DOHH2 (cell line): ENCODE results near the gene RUNDC1.
A peak's percentile ranks its signal among the peaks of the same experiment; 100 is the strongest.

ENCODE experiments used
- H3F3A ChIP-seq: fragments of 200-600 bp; sonication (generic), shearing (Covaris generic); 2 replicates; pipeline ENCODE4 v1.6.0; 2016; ENCODE audit warnings: antibody characterized with exemption, mild to moderate bottlenecking; ENCODE audit not compliant: control insufficient read depth, insufficient read depth
- H3K27ac ChIP-seq: fragments of 200-600 bp; sonication (generic); 2 replicates; pipeline ENCODE4 v1.5.1; 2014; ENCODE audit warnings: low read depth, mild to moderate bottlenecking, low read length, moderate library complexity
- H3K27me3 ChIP-seq: fragments of 200-600 bp; sonication (generic); 2 replicates; pipeline ENCODE4 v1.6.1; 2014; ENCODE audit warnings: mild to moderate bottlenecking, low read length, mixed read lengths; ENCODE audit not compliant: control insufficient read depth
- H3K36me3 ChIP-seq: fragments of 200-600 bp; sonication (generic); 2 replicates; pipeline ENCODE4 v1.6.1; 2014; ENCODE audit warnings: mild to moderate bottlenecking, low read length, moderate library complexity, mixed read lengths; ENCODE audit not compliant: control insufficient read depth
- H3K4me1 ChIP-seq: fragments of 200-600 bp; sonication (generic); 2 replicates; pipeline ENCODE4 v1.6.1; 2014; ENCODE audit warnings: mild to moderate bottlenecking, low read length, mixed read lengths; ENCODE audit not compliant: control insufficient read depth
- H3K4me2 ChIP-seq: fragments of 200-600 bp; sonication (generic); 2 replicates; pipeline ENCODE4 v1.6.0; 2014; ENCODE audit warnings: mild to moderate bottlenecking, low read length, moderate library complexity
- H3K4me3 ChIP-seq: fragments of 200-600 bp; sonication (generic); 2 replicates; pipeline ENCODE4 v1.5.1; 2014; ENCODE audit warnings: mild to moderate bottlenecking, low read length, mixed read lengths
- H3K79me2 ChIP-seq: fragments of 200-600 bp; sonication (generic); 2 replicates; pipeline ENCODE4 v1.6.1; 2014; ENCODE audit warnings: mild to moderate bottlenecking, low read length, mixed read lengths; ENCODE audit not compliant: control insufficient read depth
- H3K9me2 ChIP-seq: fragments of 200-600 bp; sonication (generic); replicated peaks from 2 replicates; pipeline ENCODE4 v1.6.1; 2014; ENCODE audit warnings: mild to moderate bottlenecking, low read length, mixed read lengths; ENCODE audit not compliant: control insufficient read depth
- H3K9me3 ChIP-seq: fragments of 200-600 bp; sonication (generic); 2 replicates; pipeline ENCODE4 v1.6.1; 2014; ENCODE audit warnings: antibody characterized with exemption, low read length, mixed read lengths; ENCODE audit not compliant: control insufficient read depth, insufficient read depth
- H4K20me1 ChIP-seq: fragments of 200-600 bp; sonication (generic); 2 replicates; pipeline ENCODE4 v1.6.0; 2014; ENCODE audit warnings: low read depth, mild to moderate bottlenecking, antibody characterized with exemption, low read length, moderate library complexity; ENCODE audit not compliant: control insufficient read depth, insufficient read depth
- EZH2phosphoT487 ChIP-seq: fragments of 200-600 bp; sonication (generic); IDR thresholded peaks from 2 replicates; pipeline ENCODE4 v1.6.1; 2017; ENCODE audit warnings: borderline replicate concordance, mild to moderate bottlenecking, antibody characterized with exemption, low read length, moderate library complexity, mixed read lengths
- TF ChIP-seq, protein P1 (sequence below): fragments of 200-600 bp; sonication (generic); IDR thresholded peaks from one replicate; pipeline ENCODE4 v1.5.1; 2014; ENCODE audit warnings: antibody characterized with exemption, mild to moderate bottlenecking, low read depth, low read length; ENCODE audit not compliant: poor library complexity, severe bottlenecking

Gene RUNDC1

DNA sequence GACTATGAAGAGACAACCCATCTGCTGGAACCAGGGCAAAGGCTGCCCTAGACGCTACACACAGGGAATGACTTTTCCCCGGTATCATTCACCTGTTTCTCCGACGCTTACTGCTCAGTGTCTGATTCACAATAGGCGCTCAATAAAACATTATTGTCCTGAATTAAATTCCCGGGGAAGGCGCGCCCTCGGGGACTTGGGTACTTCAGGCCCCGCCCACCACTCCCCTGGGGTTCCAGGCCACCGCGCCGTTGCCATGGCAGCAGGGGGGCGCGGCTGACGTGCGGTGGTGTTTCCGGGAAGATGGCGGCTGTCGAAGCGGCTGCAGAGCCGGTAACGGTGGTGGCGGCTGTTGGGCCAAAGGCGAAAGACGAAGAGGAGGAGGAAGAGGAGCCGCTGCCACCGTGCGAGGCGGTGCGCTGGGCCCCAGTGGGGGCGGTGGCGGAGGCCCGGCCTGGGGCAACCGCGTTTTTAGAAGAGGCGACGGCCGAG, at the start of gene RUNDC1:
Gene RUNDC1 (plus strand): TSS at position 292 of the 492 bp plus-strand sequence. CDS start 12 bp downstream, at position 304.
- H3K27ac ChIP-seq = peak within 1 kb of the TSS; percentile 81
- peak within 1 kb of the TSS; percentile 100 for H3K4me3 ChIP-seq
- peak within 1 kb of the TSS; percentile 97 for H3K4me2 ChIP-seq
- peaks cover 3% of the 10 kb centered on the region for H3K27me3 ChIP-seq
- H3K9me2 ChIP-seq = no peaks in the 10 kb centered on the region
- peaks cover 7% of the 10 kb centered on the region; the same call in 1 of the 2 replicates for H4K20me1 ChIP-seq
- TF ChIP-seq, protein P1, sequence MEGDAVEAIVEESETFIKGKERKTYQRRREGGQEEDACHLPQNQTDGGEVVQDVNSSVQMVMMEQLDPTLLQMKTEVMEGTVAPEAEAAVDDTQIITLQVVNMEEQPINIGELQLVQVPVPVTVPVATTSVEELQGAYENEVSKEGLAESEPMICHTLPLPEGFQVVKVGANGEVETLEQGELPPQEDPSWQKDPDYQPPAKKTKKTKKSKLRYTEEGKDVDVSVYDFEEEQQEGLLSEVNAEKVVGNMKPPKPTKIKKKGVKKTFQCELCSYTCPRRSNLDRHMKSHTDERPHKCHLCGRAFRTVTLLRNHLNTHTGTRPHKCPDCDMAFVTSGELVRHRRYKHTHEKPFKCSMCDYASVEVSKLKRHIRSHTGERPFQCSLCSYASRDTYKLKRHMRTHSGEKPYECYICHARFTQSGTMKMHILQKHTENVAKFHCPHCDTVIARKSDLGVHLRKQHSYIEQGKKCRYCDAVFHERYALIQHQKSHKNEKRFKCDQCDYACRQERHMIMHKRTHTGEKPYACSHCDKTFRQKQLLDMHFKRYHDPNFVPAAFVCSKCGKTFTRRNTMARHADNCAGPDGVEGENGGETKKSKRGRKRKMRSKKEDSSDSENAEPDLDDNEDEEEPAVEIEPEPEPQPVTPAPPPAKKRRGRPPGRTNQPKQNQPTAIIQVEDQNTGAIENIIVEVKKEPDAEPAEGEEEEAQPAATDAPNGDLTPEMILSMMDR = no peak
- TF ChIP-seq EZH2phosphoT487 = no peak
- H3K4me1 ChIP-seq = peaks cover 44% of the 10 kb centered on the region
- H3K36me3 ChIP-seq = peaks cover 34% of the 10 kb centered on the region
- no peaks in the 10 kb centered on the region for H3F3A ChIP-seq
- H3K79me2 ChIP-seq = peaks cover 49% of the 10 kb centered on the region
- H3K9me3 ChIP-seq = no peaks in the 10 kb centered on the region

DNA sequence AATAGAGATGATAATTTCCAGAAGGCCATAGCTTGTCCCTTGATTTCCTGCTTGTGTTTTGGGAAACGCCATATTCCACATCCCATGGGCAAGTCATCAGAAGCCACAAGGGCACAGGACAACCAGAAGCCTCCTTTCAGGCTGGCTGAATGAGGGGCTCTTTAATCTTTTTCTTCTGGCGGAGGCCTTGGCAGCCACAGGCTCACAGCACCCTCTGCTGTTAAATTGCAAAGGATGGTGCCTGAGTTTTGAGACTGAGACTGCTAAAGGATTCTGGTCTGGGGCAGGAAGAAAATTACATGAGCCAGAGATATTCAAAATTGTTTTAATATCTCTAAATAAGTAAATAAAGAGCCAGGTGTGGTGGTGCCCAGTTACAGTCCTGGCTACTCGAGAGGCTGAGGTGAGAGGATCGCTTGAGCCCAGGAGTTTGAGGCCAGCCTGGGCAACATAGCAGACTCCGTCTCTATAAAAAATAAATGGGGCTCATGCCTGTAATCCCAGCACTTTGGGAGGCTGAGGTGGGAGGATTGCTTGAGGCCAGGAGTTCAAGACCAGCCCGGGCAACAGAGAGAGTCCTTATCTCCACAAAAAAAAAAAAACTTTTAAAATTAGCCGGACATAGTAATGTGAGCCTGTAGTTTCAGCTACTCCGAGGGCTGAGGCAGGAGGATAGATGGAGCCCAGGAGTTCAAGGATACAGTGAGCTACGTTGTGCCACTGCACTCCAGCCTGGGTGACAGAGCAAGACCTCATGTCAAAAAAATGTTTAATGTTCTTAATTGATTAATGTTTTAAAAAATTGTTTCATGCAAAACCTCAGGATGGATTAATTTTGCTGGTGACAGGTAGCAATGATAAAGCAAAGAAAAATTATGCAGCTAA, 42.4 kb upstream of the RUNDC1 start:
- no peaks in the 10 kb centered on the region for H4K20me1 ChIP-seq
- H3K36me3 ChIP-seq = no peaks in the 10 kb centered on the region
- no peak overlapping the region for H3K4me3 ChIP-seq
- no peaks in the 10 kb centered on the region for H3K9me3 ChIP-seq
- no peaks in the 10 kb centered on the region for H3F3A ChIP-seq
- H3K27ac ChIP-seq = no peak overlapping the region
- no peaks in the 10 kb centered on the region for H3K79me2 ChIP-seq
- peaks cover 11% of the 10 kb centered on the region; the same call in 1 of the 2 replicates for H3K27me3 ChIP-seq
- no peaks in the 10 kb centered on the region for H3K4me1 ChIP-seq
- no peak overlapping the region for H3K4me2 ChIP-seq
- H3K9me2 ChIP-seq = no peaks in the 10 kb centered on the region
- TF ChIP-seq EZH2phosphoT487 = no peak
- TF ChIP-seq, protein P1 = peak; percentile 53

DNA sequence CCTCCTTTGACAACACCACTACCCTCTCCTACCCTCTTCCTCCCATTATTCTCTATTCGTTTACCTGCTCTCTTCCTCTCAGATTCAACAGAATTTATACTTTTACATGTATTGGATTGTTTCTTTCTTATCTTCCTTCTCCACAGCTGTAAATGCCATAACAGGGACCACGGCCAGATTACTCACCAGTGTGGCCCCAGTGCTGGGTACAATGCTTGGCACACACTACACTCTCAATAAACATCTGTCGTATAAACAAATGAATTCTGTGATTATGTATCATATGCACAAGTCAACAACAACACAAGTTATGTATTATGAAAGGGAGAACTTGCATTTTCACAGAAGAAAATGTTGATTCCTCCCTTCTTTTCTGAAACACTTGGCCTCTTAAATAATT, 36.2 kb upstream of the RUNDC1 start:
- H3K27me3 ChIP-seq = 0 out of 2 replicates have a peak, but pooled peaks cover 4% of the 10 kb centered on the region
- H3K27ac ChIP-seq = no peak overlapping the region
- H3K4me2 ChIP-seq = no peak overlapping the region
- H3K36me3 ChIP-seq = peaks cover 3% of the 10 kb centered on the region
- H3K4me3 ChIP-seq = no peak overlapping the region
- H3K9me2 ChIP-seq = no peaks in the 10 kb centered on the region
- no peaks in the 10 kb centered on the region for H3K4me1 ChIP-seq
- H3K79me2 ChIP-seq = no peaks in the 10 kb centered on the region
- TF ChIP-seq, protein P1 = no peak
- no peak for TF ChIP-seq EZH2phosphoT487
- H3K9me3 ChIP-seq = no peaks in the 10 kb centered on the region
- H3F3A ChIP-seq = no peaks in the 10 kb centered on the region
- no peaks in the 10 kb centered on the region for H4K20me1 ChIP-seq
